HCT116 (cell line): ENCODE measurements around the gene HNRNPA2B1. TPM values are rescaled to one million over a fixed set of nuclear protein-coding genes. Genes with fewer than 3 reads are reported as not detected.

ENCODE experiments used
- ATAC-seq: fragments of 200-7000 bp; cut with Tn5 transposase; 2 replicates; pipeline ENCODE4 v1.9.1; 2020; ENCODE audit warnings: mild to moderate bottlenecking, moderate library complexity
- BruUV-seq: library from RNA; stranded (reverse); fragments of 400-500 nt; replicated peaks from 2 replicates; lab custom pipeline; 2021; lab: Mats Ljungman, UMichigan
- CTCF ChIA-PET: fragments of 300-600 bp; sonication (Branson Sonifier 250); formaldehyde crosslinking; loops from one replicate; lab custom pipeline; 2021; ENCODE audit warnings: antibody characterized with exemption; lab: Charles Lee
- POLR2A ChIA-PET: fragments of 300-600, 350-600 bp; sonication (Branson Sonifier 250); formaldehyde crosslinking; loops from one replicate; lab custom pipeline; 2021; ENCODE audit warnings: antibody characterized with exemption; lab: Charles Lee
- RAD21 ChIA-PET, 2 experiments: fragments of 300-600 bp; sonication (Branson Sonifier 250); formaldehyde crosslinking; loops; one replicate each; lab custom pipeline; 2023; ENCODE audit warnings: low total read pairs in 2 of 2; ENCODE audit not compliant: uncharacterized antibody in 2 of 2, unreplicated experiment in 2 of 2, low non-redundant PET in 1 of 2; lab: Charles Lee
- DNase-seq: peaks from one replicate; pipeline ENCODE4 v3.0.0-alpha.2; 2010; ENCODE audit warnings: low read depth, low spot score
- H2AFZ ChIP-seq: fragments of 200-600 bp; shearing (Covaris generic), sonication (generic); 2 replicates; pipeline ENCODE4 v1.6.1; 2017; ENCODE audit warnings: low read depth, mixed run types, mixed read lengths, antibody characterized with exemption, low read length; ENCODE audit not compliant: poor library complexity, severe bottlenecking
- H3K27ac ChIP-seq: 2 replicates; pipeline ENCODE4 v1.5.1; 2012; ENCODE audit warnings: low read depth, low read length
- H3K27me3 ChIP-seq: fragments of 200-600 bp; sonication (generic); 2 replicates; pipeline ENCODE4 v1.6.1; 2016; ENCODE audit warnings: mixed run types, low read length, mixed read lengths; ENCODE audit not compliant: insufficient read depth
- H3K36me3 ChIP-seq, 2 experiments: fragments of 200-500 bp in 1 of 2; fragments of 200-600 bp in 1 of 2; sonication (Bioruptor generic) in 1 of 2; sonication (generic) in 1 of 2; 2 replicates each; pipeline versions ENCODE4 v1.5.1 to v1.6.1; 2014 to 2016; ENCODE audit warnings: low read length in 2 of 2, inconsistent platforms in 1 of 2, mixed read lengths in 1 of 2, mixed run types in 1 of 2; ENCODE audit not compliant: insufficient read depth in 2 of 2, control insufficient read depth in 1 of 2
- H3K4me1 ChIP-seq, 2 experiments: fragments of 200-600 bp in 1 of 2; sonication (generic) in 1 of 2; 2 replicates each; pipeline versions ENCODE4 v1.5.1 to v1.6.1; 2012 to 2017; ENCODE audit warnings: low read length in 2 of 2, inconsistent platforms in 1 of 2, mild to moderate bottlenecking in 1 of 2, mixed read lengths in 1 of 2, mixed run types in 1 of 2, moderate library complexity in 1 of 2; ENCODE audit not compliant: insufficient read depth in 2 of 2, control insufficient read depth in 1 of 2
- H3K4me2 ChIP-seq: fragments of 200-600 bp; sonication (generic); 2 replicates; pipeline ENCODE4 v1.6.1; 2017; ENCODE audit warnings: mixed run types, low read length, mixed read lengths
- H3K4me3 ChIP-seq, 2 experiments: fragments of 200-600 bp in 1 of 2; sonication (generic) in 1 of 2; replicated peaks in 1 of 2; 2 replicates each; pipeline ENCODE4 v1.5.1; 2011 to 2016; ENCODE audit warnings: low read length in 2 of 2, control low read depth in 1 of 2, low read depth in 1 of 2, mild to moderate bottlenecking in 1 of 2, mixed read lengths in 1 of 2, mixed run types in 1 of 2
- H3K79me2 ChIP-seq: fragments of 200-600 bp; sonication (generic); 2 replicates; pipeline ENCODE4 v1.6.1; 2017; ENCODE audit warnings: mild to moderate bottlenecking, mixed run types, low read length, moderate library complexity, mixed read lengths; ENCODE audit not compliant: insufficient read depth
- H3K9ac ChIP-seq: fragments of 200-600 bp; sonication (generic); 2 replicates; pipeline ENCODE4 v1.6.1; 2016; ENCODE audit warnings: low read length, mixed read lengths
- H3K9me2 ChIP-seq: fragments of 200-600 bp; sonication (generic), shearing (Covaris generic); 2 replicates; pipeline ENCODE4 v1.6.1; 2017; ENCODE audit warnings: mixed run types, mild to moderate bottlenecking, moderate library complexity; ENCODE audit not compliant: insufficient read depth
- H3K9me3 ChIP-seq, 2 experiments: fragments of 200-500 bp in 1 of 2; fragments of 200-600 bp in 1 of 2; sonication (Bioruptor generic) in 1 of 2; sonication (generic) in 1 of 2; 2 replicates each; pipeline ENCODE4 v1.6.1; 2014 to 2017; ENCODE audit warnings: low read length in 2 of 2, mixed read lengths in 2 of 2, inconsistent platforms in 1 of 2, low read depth in 1 of 2, mild to moderate bottlenecking in 1 of 2, mixed run types in 1 of 2, moderate library complexity in 1 of 2; ENCODE audit not compliant: control insufficient read depth in 1 of 2, insufficient read depth in 1 of 2
- H4K20me1 ChIP-seq: fragments of 200-600 bp; sonication (generic), shearing (Covaris generic); 2 replicates; pipeline ENCODE4 v1.6.1; 2017; ENCODE audit warnings: mixed run types, mild to moderate bottlenecking, moderate library complexity; ENCODE audit not compliant: insufficient read depth
- CEBPB ChIP-seq: IDR thresholded peaks from 2 replicates; pipeline ENCODE4 v1.6.1; 2012; ENCODE audit warnings: low read depth
- JUND ChIP-seq: IDR thresholded peaks from 2 replicates; pipeline ENCODE4 v1.6.1; 2012
- intact Hi-C: fragments of 100-400 bp; cut with micrococcal nuclease; formaldehyde crosslinking; loops from 2 replicates; pipeline ENCODE4 v1.10.0; 2022
- total RNA-seq: library from RNA; stranded (reverse); gene quantifications from one replicate; pipeline ENCODE4 v1.2.1, GENCODE V29; 2021; ENCODE audit not compliant: unreplicated experiment
- TF ChIP-seq, protein P1 (sequence below): IDR thresholded peaks from 2 replicates; pipeline ENCODE4 v1.6.1; 2012
- TF ChIP-seq, protein P2 (sequence below): IDR thresholded peaks from 2 replicates; pipeline ENCODE4 v1.6.1; 2012; ENCODE audit warnings: low read depth

HNRNPA2B1 gene
- total RNA-seq, 1 experiment from 2014 or later = 870 TPM

DNA sequence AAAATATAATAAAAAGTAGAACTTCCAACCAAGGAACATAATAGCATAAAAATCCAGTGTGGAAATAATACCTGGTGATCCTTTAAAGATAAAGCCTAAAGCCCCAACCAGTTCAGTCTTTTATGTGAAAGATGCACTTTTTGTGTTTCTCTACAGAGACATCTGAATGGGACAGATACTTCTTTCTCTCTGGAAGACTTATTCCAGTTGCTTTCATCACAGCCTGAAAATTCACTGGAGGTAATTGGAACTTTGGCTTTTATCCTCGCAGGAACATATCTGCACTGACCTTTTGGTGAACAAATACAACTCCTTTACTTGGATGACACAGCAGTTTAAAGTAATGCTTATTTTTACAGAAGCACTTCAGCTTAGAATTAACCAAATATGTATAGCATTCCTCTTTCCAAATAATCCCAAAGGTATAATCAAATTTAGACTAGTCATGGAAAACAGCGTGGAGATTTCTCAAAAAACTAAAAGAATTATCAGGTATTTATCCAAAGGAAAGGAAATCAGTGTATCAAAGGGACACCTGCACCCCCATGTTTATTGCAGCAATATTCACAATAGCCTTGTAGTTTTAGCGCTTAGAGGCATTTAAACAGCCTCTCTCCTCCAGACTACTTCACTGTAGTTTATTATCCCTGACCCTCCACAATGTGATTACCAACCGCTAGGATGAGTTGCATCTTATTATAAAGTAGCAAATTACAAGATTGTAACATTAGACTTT, 16.8 kb downstream of the HNRNPA2B1 start:
- H3K79me2 ChIP-seq = no peaks in the 10 kb centered on the region; the same call in 1 of the 2 replicates
- H3K4me2 ChIP-seq = no peak overlapping the region
- ChIA-PET CTCF (interaction anchor here (3.8 kb wide), 1 partner anchor 93 kb away, joined by 16 read pairs; no protein-coding TSS in a partner anchor), POLR2A (interaction anchor here (1.5 kb wide), 1 partner anchor 15 kb away, joined by 4 read pairs; no protein-coding TSS in a partner anchor), RAD21 (no interaction called here)
- DNase-seq (no peak), ATAC-seq (no peak)
- H3K9ac ChIP-seq = no peak overlapping the region
- H3K27me3 ChIP-seq = no peaks in the 10 kb centered on the region
- H3K9me2 ChIP-seq = no peaks in the 10 kb centered on the region
- H2AFZ ChIP-seq = no peak overlapping the region
- no TSS peak for BruUV-seq
- no peak overlapping the region for H3K4me3 ChIP-seq
- peak overlapping the region; percentile 28; the same call in 1 of the 2 replicates for H3K27ac ChIP-seq
- H3K9me3 ChIP-seq = no peaks in the 10 kb centered on the region
- TF ChIP-seq, protein P1, sequence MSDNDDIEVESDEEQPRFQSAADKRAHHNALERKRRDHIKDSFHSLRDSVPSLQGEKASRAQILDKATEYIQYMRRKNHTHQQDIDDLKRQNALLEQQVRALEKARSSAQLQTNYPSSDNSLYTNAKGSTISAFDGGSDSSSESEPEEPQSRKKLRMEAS = no peak
- TF ChIP-seq CEBPB = 0 out of 2 replicates have a peak, but pooled peaks have one; percentile 15
- intact Hi-C loops = loop anchor here (5.0 kb wide), 1 partner anchor 91 kb away; no protein-coding TSS in a partner anchor
- peaks cover 0 to 2% of the 10 kb centered on the region in 2 experiments; a peak in 1 of 4 replicates for H3K36me3 ChIP-seq
- no peaks in the 10 kb centered on the region for H3K4me1 ChIP-seq
- peaks cover 29% of the 10 kb centered on the region; the same call in 1 of the 2 replicates for H4K20me1 ChIP-seq

DNA sequence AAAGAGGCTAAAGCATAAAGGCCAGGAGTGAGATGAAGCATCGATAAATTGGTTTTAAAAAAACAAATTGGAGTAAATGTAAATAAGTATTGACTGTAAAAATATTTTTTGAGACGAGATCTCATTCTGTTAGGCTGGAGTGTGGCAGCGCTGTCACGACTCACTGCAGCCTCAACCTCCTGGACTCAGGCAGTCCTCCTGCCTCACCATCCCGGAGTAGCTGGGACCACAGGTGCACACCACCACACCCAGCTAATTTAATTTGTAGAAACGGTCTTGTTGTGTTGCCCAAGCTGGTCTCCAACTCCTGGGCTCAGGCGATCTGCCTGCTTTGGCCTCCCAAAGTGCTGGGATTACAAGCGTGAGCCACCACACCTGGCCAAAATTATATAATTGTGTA, 17.8 kb downstream of the HNRNPA2B1 start:
- no peak overlapping the region for H3K4me2 ChIP-seq
- H3K9me2 ChIP-seq = no peaks in the 10 kb centered on the region
- H3K79me2 ChIP-seq = no peaks in the 10 kb centered on the region
- TF ChIP-seq JUND (no peak), CEBPB (no peak)
- TF ChIP-seq, protein P2, sequence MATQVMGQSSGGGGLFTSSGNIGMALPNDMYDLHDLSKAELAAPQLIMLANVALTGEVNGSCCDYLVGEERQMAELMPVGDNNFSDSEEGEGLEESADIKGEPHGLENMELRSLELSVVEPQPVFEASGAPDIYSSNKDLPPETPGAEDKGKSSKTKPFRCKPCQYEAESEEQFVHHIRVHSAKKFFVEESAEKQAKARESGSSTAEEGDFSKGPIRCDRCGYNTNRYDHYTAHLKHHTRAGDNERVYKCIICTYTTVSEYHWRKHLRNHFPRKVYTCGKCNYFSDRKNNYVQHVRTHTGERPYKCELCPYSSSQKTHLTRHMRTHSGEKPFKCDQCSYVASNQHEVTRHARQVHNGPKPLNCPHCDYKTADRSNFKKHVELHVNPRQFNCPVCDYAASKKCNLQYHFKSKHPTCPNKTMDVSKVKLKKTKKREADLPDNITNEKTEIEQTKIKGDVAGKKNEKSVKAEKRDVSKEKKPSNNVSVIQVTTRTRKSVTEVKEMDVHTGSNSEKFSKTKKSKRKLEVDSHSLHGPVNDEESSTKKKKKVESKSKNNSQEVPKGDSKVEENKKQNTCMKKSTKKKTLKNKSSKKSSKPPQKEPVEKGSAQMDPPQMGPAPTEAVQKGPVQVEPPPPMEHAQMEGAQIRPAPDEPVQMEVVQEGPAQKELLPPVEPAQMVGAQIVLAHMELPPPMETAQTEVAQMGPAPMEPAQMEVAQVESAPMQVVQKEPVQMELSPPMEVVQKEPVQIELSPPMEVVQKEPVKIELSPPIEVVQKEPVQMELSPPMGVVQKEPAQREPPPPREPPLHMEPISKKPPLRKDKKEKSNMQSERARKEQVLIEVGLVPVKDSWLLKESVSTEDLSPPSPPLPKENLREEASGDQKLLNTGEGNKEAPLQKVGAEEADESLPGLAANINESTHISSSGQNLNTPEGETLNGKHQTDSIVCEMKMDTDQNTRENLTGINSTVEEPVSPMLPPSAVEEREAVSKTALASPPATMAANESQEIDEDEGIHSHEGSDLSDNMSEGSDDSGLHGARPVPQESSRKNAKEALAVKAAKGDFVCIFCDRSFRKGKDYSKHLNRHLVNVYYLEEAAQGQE = no peak
- DNase-seq (no peak), ATAC-seq (0 out of 2 replicates have a peak, but pooled peaks have one; percentile 7)
- H3K9ac ChIP-seq = no peak overlapping the region
- ChIA-PET RAD21 (no interaction called here), CTCF (interaction anchor here (3.8 kb wide), 1 partner anchor 92 kb away, joined by 16 read pairs; no protein-coding TSS in a partner anchor), POLR2A (interaction anchor here (1.4 to 1.5 kb wide), 2 partner anchors 9 to 16 kb away, joined by 3 to 4 read pairs; no protein-coding TSS in a partner anchor)
- no TSS peak for BruUV-seq
- no peaks in the 10 kb centered on the region for H3K36me3 ChIP-seq
- H3K4me3 ChIP-seq = no peak overlapping the region
- H3K27ac ChIP-seq = peak overlapping the region; percentile 5; the same call in 1 of the 2 replicates
- no peaks in the 10 kb centered on the region for H3K4me1 ChIP-seq
- peaks cover 19% of the 10 kb centered on the region; the same call in 1 of the 2 replicates for H4K20me1 ChIP-seq
- no peaks in the 10 kb centered on the region for H3K9me3 ChIP-seq
- intact Hi-C loops = loop anchor here (5.0 kb wide), 1 partner anchor 90 kb away; no protein-coding TSS in a partner anchor
- no peak overlapping the region for H2AFZ ChIP-seq
- H3K27me3 ChIP-seq = no peaks in the 10 kb centered on the region
